ENCODE results near the gene GATA1. TPM values are rescaled to one million over a fixed set of nuclear protein-coding genes. Genes with fewer than 3 reads are reported as not detected.

Gene GATA1
- total RNA-seq, 5 donors from 2014 or later (not counting 1 experiment from before 2014, with no cell fraction given) = 0.23 to 0.64 (median 0.43) TPM

Other genes with a start within 250 kb of the GATA1 start
- gene TBC1D25, start 246.9 kb upstream of the GATA1 start, total RNA-seq = 10 to 100 TPM; 27.0 to 30.6 (median 29.5) TPM
- 100 to 1,000 TPM; 212 to 345 (median 222) TPM for gene RBM3, start 212.1 kb upstream of the GATA1 start, total RNA-seq
- 10 to 100 TPM; 39.0 to 65.9 (median 59.3) TPM for gene WDR13, start 189.1 kb upstream of the GATA1 start, total RNA-seq
- 100 to 1,000 TPM in 3 of 5 donors, 10 to 100 TPM in 2; 92.0 to 118 (median 103) TPM for gene WAS, start 102.8 kb upstream of the GATA1 start, total RNA-seq
- 10 to 100 TPM in 3 of 5 donors, 1 to 10 TPM in 2; 7.6 to 12.0 (median 10.6) TPM for gene SUV39H1, start 89.9 kb upstream of the GATA1 start, total RNA-seq
- gene GLOD5, start 24.8 kb upstream of the GATA1 start, total RNA-seq = not detected
- 100 to 1,000 TPM; 106 to 121 (median 113) TPM for gene HDAC6, start 15.5 kb downstream of the GATA1 start, total RNA-seq
- not detected for gene ERAS, start 39.9 kb downstream of the GATA1 start, total RNA-seq
- 10 to 100 TPM in 2 of 5 donors, 1 to 10 TPM in 3; 5.0 to 11.4 (median 9.1) TPM for gene PCSK1N, start 49.0 kb downstream of the GATA1 start, total RNA-seq
- gene TIMM17B, start 111.2 kb downstream of the GATA1 start, total RNA-seq = 10 to 100 TPM; 40.5 to 52.1 (median 49.3) TPM
- gene PQBP1, start 111.3 kb downstream of the GATA1 start, total RNA-seq = 10 to 100 TPM; 62.5 to 79.5 (median 73.9) TPM
- 10 to 100 TPM; 14.2 to 35.1 (median 16.2) TPM for gene SLC35A2, start 125.1 kb downstream of the GATA1 start, total RNA-seq
- 100 to 1,000 TPM; 152 to 325 (median 160) TPM for gene PIM2, start 132.4 kb downstream of the GATA1 start, total RNA-seq
- 10 to 100 TPM; 87.2 to 92.5 (median 89.7) TPM for gene OTUD5, start 171.0 kb downstream of the GATA1 start, total RNA-seq
- 1 to 10 TPM in 4 of 5 donors, under 1 TPM in 1; 0.85 to 3.7 (median 2.6) TPM for gene KCND1, start 185.3 kb downstream of the GATA1 start, total RNA-seq
- gene GRIPAP1, start 215.7 kb downstream of the GATA1 start, total RNA-seq = 100 to 1,000 TPM in 3 of 5 donors, 10 to 100 TPM in 2; 85.2 to 123 (median 104) TPM